DOHH2 (cell line): ENCODE results near the gene MRPL43.

Experiments
- H3F3A ChIP-seq: fragments of 200-600 bp; sonication (generic), shearing (Covaris generic); 2 replicates; pipeline ENCODE4 v1.6.0; 2016; ENCODE audit warnings: antibody characterized with exemption, mild to moderate bottlenecking; ENCODE audit not compliant: control insufficient read depth, insufficient read depth
- H3K27ac ChIP-seq: fragments of 200-600 bp; sonication (generic); 2 replicates; pipeline ENCODE4 v1.5.1; 2014; ENCODE audit warnings: low read depth, mild to moderate bottlenecking, low read length, moderate library complexity
- H3K27me3 ChIP-seq: fragments of 200-600 bp; sonication (generic); 2 replicates; pipeline ENCODE4 v1.6.1; 2014; ENCODE audit warnings: mild to moderate bottlenecking, low read length, mixed read lengths; ENCODE audit not compliant: control insufficient read depth
- H3K36me3 ChIP-seq: fragments of 200-600 bp; sonication (generic); 2 replicates; pipeline ENCODE4 v1.6.1; 2014; ENCODE audit warnings: mild to moderate bottlenecking, low read length, moderate library complexity, mixed read lengths; ENCODE audit not compliant: control insufficient read depth
- H3K4me1 ChIP-seq: fragments of 200-600 bp; sonication (generic); 2 replicates; pipeline ENCODE4 v1.6.1; 2014; ENCODE audit warnings: mild to moderate bottlenecking, low read length, mixed read lengths; ENCODE audit not compliant: control insufficient read depth
- H3K4me2 ChIP-seq: fragments of 200-600 bp; sonication (generic); 2 replicates; pipeline ENCODE4 v1.6.0; 2014; ENCODE audit warnings: mild to moderate bottlenecking, low read length, moderate library complexity
- H3K4me3 ChIP-seq: fragments of 200-600 bp; sonication (generic); 2 replicates; pipeline ENCODE4 v1.5.1; 2014; ENCODE audit warnings: mild to moderate bottlenecking, low read length, mixed read lengths
- H3K79me2 ChIP-seq: fragments of 200-600 bp; sonication (generic); 2 replicates; pipeline ENCODE4 v1.6.1; 2014; ENCODE audit warnings: mild to moderate bottlenecking, low read length, mixed read lengths; ENCODE audit not compliant: control insufficient read depth
- H3K9me2 ChIP-seq: fragments of 200-600 bp; sonication (generic); replicated peaks from 2 replicates; pipeline ENCODE4 v1.6.1; 2014; ENCODE audit warnings: mild to moderate bottlenecking, low read length, mixed read lengths; ENCODE audit not compliant: control insufficient read depth
- H3K9me3 ChIP-seq: fragments of 200-600 bp; sonication (generic); 2 replicates; pipeline ENCODE4 v1.6.1; 2014; ENCODE audit warnings: antibody characterized with exemption, low read length, mixed read lengths; ENCODE audit not compliant: control insufficient read depth, insufficient read depth
- H4K20me1 ChIP-seq: fragments of 200-600 bp; sonication (generic); 2 replicates; pipeline ENCODE4 v1.6.0; 2014; ENCODE audit warnings: low read depth, mild to moderate bottlenecking, antibody characterized with exemption, low read length, moderate library complexity; ENCODE audit not compliant: control insufficient read depth, insufficient read depth
- EZH2phosphoT487 ChIP-seq: fragments of 200-600 bp; sonication (generic); IDR thresholded peaks from 2 replicates; pipeline ENCODE4 v1.6.1; 2017; ENCODE audit warnings: borderline replicate concordance, mild to moderate bottlenecking, antibody characterized with exemption, low read length, moderate library complexity, mixed read lengths
- TF ChIP-seq, protein P1 (sequence below): fragments of 200-600 bp; sonication (generic); IDR thresholded peaks from one replicate; pipeline ENCODE4 v1.5.1; 2014; ENCODE audit warnings: antibody characterized with exemption, mild to moderate bottlenecking, low read depth, low read length; ENCODE audit not compliant: poor library complexity, severe bottlenecking

Gene MRPL43

DNA sequence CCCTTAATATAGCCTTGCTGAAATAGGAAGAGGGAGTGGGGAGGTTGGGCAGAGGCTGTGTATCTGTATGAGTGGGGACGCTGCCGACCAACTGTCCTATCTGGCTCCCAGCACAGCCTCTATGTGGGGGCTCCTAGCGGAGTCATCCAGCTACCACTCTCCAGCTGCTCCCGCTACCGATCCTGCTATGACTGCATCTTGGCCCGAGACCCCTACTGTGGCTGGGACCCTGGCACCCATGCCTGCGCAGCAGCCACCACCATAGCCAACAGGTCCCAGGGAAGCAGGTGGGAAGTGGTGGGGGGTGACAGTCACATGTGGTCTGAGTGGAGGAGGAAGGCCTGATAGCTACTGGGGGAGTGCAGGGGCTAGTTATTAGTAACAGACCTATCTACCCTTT, 6.6 kb downstream of the MRPL43 start:
- Histone ChIP-seq H3K79me2 (peaks cover 3% of the 10 kb centered on the region; the same call in 1 of the 2 replicates), H3K4me1 (no peaks in the 10 kb centered on the region), H3K27me3 (no peaks in the 10 kb centered on the region), H3F3A (no peaks in the 10 kb centered on the region), H3K4me3 (no peak overlapping the region), H3K4me2 (no peak overlapping the region), H4K20me1 (no peaks in the 10 kb centered on the region), H3K27ac (no peak overlapping the region), H3K36me3 (peaks cover 6% of the 10 kb centered on the region; the same call in 1 of the 2 replicates), H3K9me2 (no peaks in the 10 kb centered on the region), H3K9me3 (no peaks in the 10 kb centered on the region)
- TF ChIP-seq, protein P1, sequence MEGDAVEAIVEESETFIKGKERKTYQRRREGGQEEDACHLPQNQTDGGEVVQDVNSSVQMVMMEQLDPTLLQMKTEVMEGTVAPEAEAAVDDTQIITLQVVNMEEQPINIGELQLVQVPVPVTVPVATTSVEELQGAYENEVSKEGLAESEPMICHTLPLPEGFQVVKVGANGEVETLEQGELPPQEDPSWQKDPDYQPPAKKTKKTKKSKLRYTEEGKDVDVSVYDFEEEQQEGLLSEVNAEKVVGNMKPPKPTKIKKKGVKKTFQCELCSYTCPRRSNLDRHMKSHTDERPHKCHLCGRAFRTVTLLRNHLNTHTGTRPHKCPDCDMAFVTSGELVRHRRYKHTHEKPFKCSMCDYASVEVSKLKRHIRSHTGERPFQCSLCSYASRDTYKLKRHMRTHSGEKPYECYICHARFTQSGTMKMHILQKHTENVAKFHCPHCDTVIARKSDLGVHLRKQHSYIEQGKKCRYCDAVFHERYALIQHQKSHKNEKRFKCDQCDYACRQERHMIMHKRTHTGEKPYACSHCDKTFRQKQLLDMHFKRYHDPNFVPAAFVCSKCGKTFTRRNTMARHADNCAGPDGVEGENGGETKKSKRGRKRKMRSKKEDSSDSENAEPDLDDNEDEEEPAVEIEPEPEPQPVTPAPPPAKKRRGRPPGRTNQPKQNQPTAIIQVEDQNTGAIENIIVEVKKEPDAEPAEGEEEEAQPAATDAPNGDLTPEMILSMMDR, result no peak
- no peak for TF ChIP-seq EZH2phosphoT487

DNA sequence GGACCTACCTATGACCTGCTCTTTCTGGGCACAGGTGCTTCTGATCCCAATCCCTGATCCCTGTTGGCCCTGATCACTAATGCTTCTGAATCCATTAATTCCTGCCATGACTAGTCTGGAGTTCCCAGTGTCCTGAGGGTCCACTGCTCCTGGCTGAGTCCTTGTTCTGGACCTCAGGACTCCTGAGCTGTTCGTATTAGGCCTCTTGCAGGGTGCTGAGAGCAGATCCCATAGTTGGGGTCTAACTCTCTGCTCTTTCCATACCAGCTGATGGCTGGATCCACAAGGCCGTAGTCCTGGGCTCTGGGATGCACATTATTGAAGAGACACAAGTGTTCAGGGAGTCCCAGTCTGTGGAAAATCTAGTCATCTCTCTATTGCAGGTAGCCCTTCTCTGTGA, 7.0 kb downstream of the MRPL43 start:
- H3K79me2 ChIP-seq, result no peaks in the 10 kb centered on the region
- H3K4me1 ChIP-seq, result no peaks in the 10 kb centered on the region
- no peaks in the 10 kb centered on the region for H3F3A ChIP-seq
- H3K9me3 ChIP-seq, result no peaks in the 10 kb centered on the region
- H3K27ac ChIP-seq, result no peak overlapping the region
- no peak overlapping the region for H3K4me2 ChIP-seq
- no peak overlapping the region for H3K4me3 ChIP-seq
- no peaks in the 10 kb centered on the region for H3K27me3 ChIP-seq
- peaks cover 6% of the 10 kb centered on the region; the same call in 1 of the 2 replicates for H3K36me3 ChIP-seq
- no peaks in the 10 kb centered on the region for H3K9me2 ChIP-seq
- TF ChIP-seq, protein P1, result no peak
- TF ChIP-seq EZH2phosphoT487, result no peak
- H4K20me1 ChIP-seq, result no peaks in the 10 kb centered on the region

DNA sequence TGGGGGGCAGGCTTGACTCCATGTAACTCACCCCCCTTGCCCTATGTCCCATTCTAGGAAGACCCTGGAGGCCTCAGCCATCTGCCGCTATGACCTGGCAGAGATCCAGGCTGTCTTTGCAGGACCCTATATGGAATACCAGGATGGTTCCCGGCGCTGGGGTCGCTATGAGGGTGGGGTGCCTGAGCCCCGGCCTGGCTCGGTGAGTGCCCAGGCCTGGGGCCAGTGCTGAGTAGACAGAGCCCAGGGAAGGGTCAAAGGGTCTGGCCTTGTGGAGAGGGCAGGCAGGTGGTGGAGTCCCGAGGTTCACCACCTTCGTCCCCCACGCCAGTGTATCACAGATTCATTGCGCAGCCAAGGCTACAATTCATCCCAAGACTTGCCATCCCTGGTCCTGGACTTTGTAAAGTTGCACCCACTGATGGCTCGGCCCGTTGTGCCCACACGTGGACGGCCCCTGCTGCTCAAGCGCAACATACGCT, 7.5 kb downstream of the MRPL43 start:
- H3F3A ChIP-seq, result no peaks in the 10 kb centered on the region
- peaks cover 6% of the 10 kb centered on the region; the same call in 1 of the 2 replicates for H3K36me3 ChIP-seq
- no peaks in the 10 kb centered on the region for H3K27me3 ChIP-seq
- no peak overlapping the region for H3K4me3 ChIP-seq
- no peaks in the 10 kb centered on the region for H4K20me1 ChIP-seq
- H3K9me2 ChIP-seq, result no peaks in the 10 kb centered on the region
- H3K4me2 ChIP-seq, result no peak overlapping the region
- no peak for TF ChIP-seq EZH2phosphoT487
- TF ChIP-seq, protein P1, result no peak
- H3K4me1 ChIP-seq, result no peaks in the 10 kb centered on the region
- no peak overlapping the region for H3K27ac ChIP-seq
- H3K9me3 ChIP-seq, result no peaks in the 10 kb centered on the region
- no peaks in the 10 kb centered on the region for H3K79me2 ChIP-seq

DNA sequence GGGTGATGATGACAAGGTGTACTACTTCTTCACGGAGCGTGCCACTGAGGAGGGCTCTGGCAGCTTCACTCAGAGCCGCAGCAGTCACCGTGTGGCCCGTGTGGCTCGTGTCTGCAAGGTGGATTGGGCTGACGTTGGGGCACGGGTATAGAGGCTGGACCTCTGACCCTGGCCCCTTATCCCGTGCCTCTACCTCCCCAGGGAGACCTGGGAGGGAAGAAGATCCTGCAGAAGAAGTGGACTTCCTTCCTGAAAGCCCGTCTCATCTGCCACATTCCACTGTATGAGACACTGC, 8.4 kb downstream of the MRPL43 start:
- Histone ChIP-seq H3K79me2 (no peaks in the 10 kb centered on the region), H3K4me3 (no peak overlapping the region), H3K9me3 (no peaks in the 10 kb centered on the region), H3K4me2 (no peak overlapping the region), H3F3A (no peaks in the 10 kb centered on the region), H3K9me2 (no peaks in the 10 kb centered on the region), H4K20me1 (no peaks in the 10 kb centered on the region), H3K27me3 (no peaks in the 10 kb centered on the region), H3K36me3 (peaks cover 6% of the 10 kb centered on the region; the same call in 1 of the 2 replicates), H3K27ac (no peak overlapping the region), H3K4me1 (no peaks in the 10 kb centered on the region)
- TF ChIP-seq, protein P1, result no peak
- no peak for TF ChIP-seq EZH2phosphoT487
